ENCODE data around the gene SOCS6. TPM values are rescaled to one million over a fixed set of nuclear protein-coding genes. Genes with fewer than 3 reads are reported as not detected.

SOCS6 gene
- total and polyA plus RNA-seq, 12 donors: 6.1 to 31.8 (median 20.0) TPM

GRCh38 chr18:70332694-70333093, 43.8 kb downstream of the SOCS6 start:
- DNase-seq (no peak), ATAC-seq (no peak)
- no peak overlapping the region for H3K27ac ChIP-seq
- no peak for TF ChIP-seq CTCF (IDR thresholded peaks at IDR 0.05)
- peaks cover 0 to 16% (median 0%) of the 10 kb centered on the region in 9 donors for H3K36me3 ChIP-seq
- intact Hi-C loops (cut with DNase I): loop anchor here in 4 of 10 donors (5.0 to 10.0 kb wide), 4 partner anchors 35 to 82 kb away; partner anchors contain the start of gene SOCS6 (in 1 of the 4)
- no peaks in the 10 kb centered on the region for H3K27me3 ChIP-seq
- peaks cover 0 to 49% (median 13%) of the 10 kb centered on the region in 9 donors for H3K4me1 ChIP-seq
- H3K4me3 ChIP-seq: no peak overlapping the region
- H3K9me3 ChIP-seq: peaks cover 0 to 11% (median 6%) of the 10 kb centered on the region in 11 donors
- WGBS, 2 donors: 94 to 100% methylated on average over 1 of the region's 1 CpG

GRCh38 chr18:70333316-70333715, 44.5 kb downstream of the SOCS6 start:
- intact Hi-C loops (cut with DNase I): loop anchor here in 4 of 10 donors (5.0 to 10.0 kb wide), 4 partner anchors 36 to 81 kb away; partner anchors contain the start of gene SOCS6 (in 1 of the 4)
- Histone ChIP-seq H3K36me3 (peaks cover 0 to 22% (median 0%) of the 10 kb centered on the region in 9 donors), H3K4me3 (no peak overlapping the region), H3K27me3 (no peaks in the 10 kb centered on the region), H3K27ac (peak overlapping the region in 1 of 10 donors; percentile 32), H3K4me1 (peaks cover 0 to 43% (median 13%) of the 10 kb centered on the region in 9 donors), H3K9me3 (peaks cover 0 to 11% (median 6%) of the 10 kb centered on the region in 11 donors)
- DNase-seq (no peak), ATAC-seq (no peak)
- TF ChIP-seq CTCF (IDR thresholded peaks at IDR 0.05): no peak
- 100% methylated on average over 1 of the region's 1 CpG for WGBS, 2 donors

GRCh38 chr18:70333757-70334156, 44.9 kb downstream of the SOCS6 start:
- peaks cover 0 to 27% (median 0%) of the 10 kb centered on the region in 9 donors for H3K36me3 ChIP-seq
- no peaks in the 10 kb centered on the region for H3K27me3 ChIP-seq
- 55 to 78% methylated on average over 2 of the region's 2 CpGs for WGBS, 2 donors
- intact Hi-C loops (cut with DNase I): loop anchor here in 4 of 10 donors (5.0 to 10.0 kb wide), 4 partner anchors 36 to 81 kb away; partner anchors contain the start of gene SOCS6 (in 1 of the 4)
- no peak for TF ChIP-seq CTCF (IDR thresholded peaks at IDR 0.05)
- peaks cover 0 to 14% (median 8%) of the 10 kb centered on the region in 11 donors for H3K9me3 ChIP-seq
- ATAC-seq (peak in 6 of 8 donors; percentile 8 to 92 (median 76)), DNase-seq (no peak)
- peaks cover 0 to 41% (median 8%) of the 10 kb centered on the region in 9 donors for H3K4me1 ChIP-seq
- peak overlapping the region in 3 of 10 donors; percentile 13 to 32 (median 29) for H3K27ac ChIP-seq
- no peak overlapping the region for H3K4me3 ChIP-seq

- ATAC-seq (no peak), DNase-seq (no peak)
- Histone ChIP-seq H3K36me3 (peaks cover 0 to 32% (median 0%) of the 10 kb centered on the region in 9 donors), H3K4me3 (no peak overlapping the region), H3K4me1 (peaks cover 0 to 36% (median 3%) of the 10 kb centered on the region in 9 donors), H3K27me3 (no peaks in the 10 kb centered on the region), H3K9me3 (peaks cover 0 to 19% (median 9%) of the 10 kb centered on the region in 11 donors), H3K27ac (peak overlapping the region in 4 of 10 donors; percentile 13 to 32 (median 26))
- 92 to 100% methylated on average over 1 of the region's 1 CpG for WGBS, 2 donors
- intact Hi-C loops (cut with DNase I): loop anchor here in 4 of 10 donors (5.0 to 10.0 kb wide), 4 partner anchors 37 to 81 kb away; partner anchors contain the start of gene SOCS6 (in 1 of the 4)
- TF ChIP-seq CTCF (IDR thresholded peaks at IDR 0.05): no peak
Measured at GRCh38 chr18:70334264-70334663, 45.4 kb downstream of the SOCS6 start.
